C4-2B (cell line): ENCODE data around the gene PRKCH.

Source experiments
- H3K27ac ChIP-seq: fragments of 450-650 bp; 2 replicates; pipeline ENCODE4 v1.5.1; 2017
- CTCF ChIP-seq: fragments of 450-650 bp; conservative IDR thresholded peaks from 2 replicates; pipeline ENCODE4 v1.5.1; 2017; ENCODE audit warnings: mild to moderate bottlenecking
- ZFX ChIP-seq: fragments of 450-650 bp; IDR thresholded peaks from 2 replicates; pipeline ENCODE4 v1.6.1; 2017

Gene PRKCH

GRCh38 chr14:61539631-61540030, 218.3 kb downstream of the PRKCH start:
- H3K27ac ChIP-seq = no peak overlapping the region
- TF ChIP-seq CTCF = no peak
- no peak for TF ChIP-seq ZFX

- H3K27ac ChIP-seq = no peak overlapping the region
- TF ChIP-seq ZFX (no peak), CTCF (no peak)
These were observed 219.6 kb downstream of the PRKCH start for GRCh38 chr14:61540931-61541330.

GRCh38 chr14:61542848-61543790, 221.7 kb downstream of the PRKCH start:
- peak overlapping the region; percentile 56 for H3K27ac ChIP-seq

GRCh38 chr14:61543946-61544345, 222.6 kb downstream of the PRKCH start:
- H3K27ac ChIP-seq = peak overlapping the region; percentile 56
- no peak for TF ChIP-seq ZFX
- no peak for TF ChIP-seq CTCF

More at GRCh38 chr14:61542848-61543790, 221.7 kb downstream of the PRKCH start:
- TF ChIP-seq ZFX (no peak), CTCF (no peak)

- H3K27ac ChIP-seq = peak overlapping the region; percentile 56
- TF ChIP-seq CTCF (no peak), ZFX (no peak)
These were observed 223.3 kb downstream of the PRKCH start for GRCh38 chr14:61544448-61545330.

- TF ChIP-seq ZFX = no peak
- no peak for TF ChIP-seq CTCF
- H3K27ac ChIP-seq = no peak overlapping the region
These were observed 224.5 kb downstream of the PRKCH start for GRCh38 chr14:61545726-61546455.
